Fibroblast of upper back skin (primary cell): ENCODE data around the gene SLC49A4.
"Not testable (repeated sequence)": the region's sequence is repeated elsewhere in the genome, so short reads cannot be mapped to it uniquely, and the experiment has no call there.

ENCODE experiments used
- DNase-seq: peaks from one replicate; pipeline ENCODE4 v3.0.0-alpha.2; 2013

The SLC49A4 gene, protein sequence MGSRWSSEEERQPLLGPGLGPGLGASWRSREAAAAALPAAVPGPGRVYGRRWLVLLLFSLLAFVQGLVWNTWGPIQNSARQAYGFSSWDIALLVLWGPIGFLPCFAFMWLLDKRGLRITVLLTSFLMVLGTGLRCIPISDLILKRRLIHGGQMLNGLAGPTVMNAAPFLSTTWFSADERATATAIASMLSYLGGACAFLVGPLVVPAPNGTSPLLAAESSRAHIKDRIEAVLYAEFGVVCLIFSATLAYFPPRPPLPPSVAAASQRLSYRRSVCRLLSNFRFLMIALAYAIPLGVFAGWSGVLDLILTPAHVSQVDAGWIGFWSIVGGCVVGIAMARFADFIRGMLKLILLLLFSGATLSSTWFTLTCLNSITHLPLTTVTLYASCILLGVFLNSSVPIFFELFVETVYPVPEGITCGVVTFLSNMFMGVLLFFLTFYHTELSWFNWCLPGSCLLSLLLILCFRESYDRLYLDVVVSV

DNA sequence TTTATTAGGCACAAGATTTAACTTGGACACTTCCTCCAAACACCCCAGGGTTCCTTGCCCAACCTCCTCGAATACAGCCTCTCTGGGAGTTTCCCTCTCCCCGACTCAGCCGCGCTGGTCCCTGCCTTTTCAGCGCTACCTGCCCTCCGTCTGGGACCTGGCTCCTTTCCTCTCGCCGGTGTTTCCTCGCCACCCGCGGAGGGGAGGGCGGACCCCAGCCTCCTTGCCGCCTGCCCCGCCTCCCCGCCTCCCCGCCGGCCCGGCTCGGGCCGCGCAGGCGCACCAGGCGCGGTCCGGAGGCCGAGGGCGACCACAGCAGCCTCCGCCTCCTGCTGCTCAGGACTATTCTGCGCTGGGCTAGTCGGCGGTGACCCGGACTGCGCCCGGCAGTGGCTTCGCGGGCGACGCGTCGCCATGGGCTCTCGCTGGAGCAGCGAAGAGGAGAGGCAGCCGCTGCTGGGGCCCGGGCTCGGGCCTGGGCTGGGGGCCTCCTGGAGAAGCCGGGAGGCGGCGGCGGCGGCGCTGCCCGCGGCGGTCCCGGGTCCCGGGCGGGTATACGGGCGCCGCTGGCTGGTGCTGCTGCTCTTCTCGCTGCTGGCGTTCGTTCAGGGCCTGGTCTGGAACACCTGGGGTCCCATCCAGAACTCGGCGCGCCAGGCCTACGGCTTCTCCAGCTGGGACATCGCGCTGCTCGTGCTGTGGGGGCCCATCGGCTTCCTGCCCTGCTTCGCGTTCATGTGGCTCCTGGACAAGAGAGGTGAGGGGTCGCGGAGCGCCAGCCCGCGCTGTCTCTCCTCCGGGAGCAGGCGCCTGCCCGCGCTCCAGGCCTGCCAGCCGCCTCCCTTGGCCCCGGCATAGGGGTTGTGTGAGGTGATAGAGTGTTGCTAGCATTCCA, at the start of gene SLC49A4:
TSS of gene SLC49A4 (plus strand) at position 291 of the 895 bp plus-strand sequence. CDS start at position 415, 124 bp downstream.
- DNase-seq, result peak; percentile 59

DNA sequence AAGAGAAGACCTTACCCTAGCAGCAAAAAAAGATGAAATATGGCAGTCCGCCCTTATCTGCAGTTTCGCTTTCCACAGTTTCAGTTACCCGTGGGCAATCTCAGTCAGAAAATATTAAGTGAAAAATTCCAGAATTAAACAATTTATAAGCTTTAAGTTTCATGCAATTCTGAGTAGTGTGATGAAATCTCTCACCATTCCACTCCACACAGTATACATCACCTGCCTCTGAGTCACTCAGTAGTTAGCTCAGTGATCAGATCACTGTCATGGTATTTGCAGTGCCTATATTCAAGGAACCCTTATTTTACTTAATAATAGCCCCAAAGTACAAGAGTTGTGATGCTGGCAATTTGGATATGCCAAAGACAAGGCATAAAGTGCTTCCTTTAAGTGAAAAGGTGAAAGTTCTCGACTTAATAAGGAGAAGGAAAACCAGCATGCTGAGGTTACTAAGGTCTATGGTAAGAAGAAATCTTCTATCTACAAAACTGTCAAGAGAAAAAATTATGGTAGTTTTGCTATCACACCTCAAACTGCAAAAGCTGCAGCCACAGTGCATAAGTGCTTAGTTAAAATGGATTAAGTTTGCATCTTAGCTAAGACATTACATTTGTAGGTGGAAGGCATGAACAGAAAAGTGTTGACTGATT, 49.4 kb upstream of the SLC49A4 start:
- DNase-seq, result peak; percentile 71

DNA sequence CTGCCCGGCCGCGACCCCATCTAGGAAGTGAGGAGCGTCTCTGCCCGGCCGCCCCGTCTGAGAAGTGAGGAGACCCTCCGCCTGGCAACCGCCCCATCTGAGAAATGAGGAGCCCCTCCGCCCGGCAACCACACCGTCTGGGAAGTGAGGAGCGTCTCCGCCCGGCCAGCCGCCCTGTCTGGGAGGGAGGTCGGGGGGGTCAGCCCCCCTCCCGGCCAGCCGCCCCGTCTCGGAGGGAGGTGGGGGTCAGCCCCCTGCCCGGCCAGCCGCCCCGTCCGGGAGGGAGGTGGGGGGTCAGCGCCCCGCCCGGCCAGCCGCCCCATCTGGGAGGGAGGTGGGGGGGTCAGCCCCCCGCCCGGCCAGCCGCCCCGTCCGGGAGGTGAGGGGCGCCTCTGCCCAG, 47.6 kb upstream of the SLC49A4 start:
- not testable (repeated sequence) for DNase-seq

DNA sequence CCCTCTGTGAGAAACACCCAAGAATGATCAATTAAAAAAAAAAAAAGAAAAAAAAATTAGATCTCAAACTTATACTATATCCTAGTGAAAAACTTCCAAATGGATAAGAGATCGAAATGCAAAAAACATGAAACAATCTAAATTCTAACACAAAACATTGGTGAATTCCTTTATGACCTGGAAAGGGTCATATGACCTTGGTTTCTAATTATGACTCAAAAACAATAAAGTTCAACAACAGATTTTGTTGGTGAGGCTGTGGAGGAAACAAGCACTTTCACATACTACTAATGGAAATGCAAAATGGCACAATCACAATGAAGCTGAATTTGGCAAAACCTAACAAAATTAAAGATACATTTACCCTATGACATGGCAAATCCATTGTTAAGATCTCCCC, 46.5 kb upstream of the SLC49A4 start:
- no peak for DNase-seq

DNA sequence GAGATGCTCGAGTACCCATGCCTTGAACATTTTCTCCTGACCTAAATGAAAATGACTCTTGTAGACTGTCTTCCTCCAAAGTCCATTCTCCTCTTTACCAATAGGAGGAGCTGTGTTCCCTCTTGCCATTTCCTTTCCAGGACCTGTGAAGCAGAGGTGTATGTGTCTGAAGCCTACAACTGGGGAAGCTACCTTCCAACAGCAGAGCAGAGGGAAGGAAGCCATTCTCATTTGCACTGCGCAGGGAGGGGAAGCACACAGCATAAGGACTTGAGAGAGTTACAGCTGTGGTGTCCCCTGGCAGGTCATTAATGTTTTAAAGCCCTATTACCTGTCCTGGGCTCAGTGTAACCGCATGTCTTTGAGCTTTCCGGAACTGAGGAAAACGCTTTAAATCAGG, 39.9 kb upstream of the SLC49A4 start:
- peak; percentile 48 for DNase-seq

DNA sequence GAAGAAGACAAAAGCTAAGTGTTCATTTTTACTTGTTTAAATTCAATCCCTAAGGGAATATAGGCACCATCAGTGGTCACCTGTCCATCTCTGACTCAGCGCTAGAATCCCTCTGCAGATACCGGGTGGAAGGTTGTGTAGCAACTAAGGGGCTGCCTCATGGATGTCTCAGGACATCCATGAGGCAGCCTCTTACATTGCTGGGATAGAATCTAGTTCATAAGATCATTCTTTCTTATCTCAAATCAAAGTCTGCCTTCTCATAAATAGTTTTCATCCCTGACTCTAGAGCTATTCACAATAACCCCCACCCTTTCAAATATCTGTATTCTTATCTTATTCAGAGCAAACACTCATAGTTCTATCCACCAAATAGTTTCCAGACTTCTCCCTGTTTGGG, 39.4 kb upstream of the SLC49A4 start:
- no peak for DNase-seq

DNA sequence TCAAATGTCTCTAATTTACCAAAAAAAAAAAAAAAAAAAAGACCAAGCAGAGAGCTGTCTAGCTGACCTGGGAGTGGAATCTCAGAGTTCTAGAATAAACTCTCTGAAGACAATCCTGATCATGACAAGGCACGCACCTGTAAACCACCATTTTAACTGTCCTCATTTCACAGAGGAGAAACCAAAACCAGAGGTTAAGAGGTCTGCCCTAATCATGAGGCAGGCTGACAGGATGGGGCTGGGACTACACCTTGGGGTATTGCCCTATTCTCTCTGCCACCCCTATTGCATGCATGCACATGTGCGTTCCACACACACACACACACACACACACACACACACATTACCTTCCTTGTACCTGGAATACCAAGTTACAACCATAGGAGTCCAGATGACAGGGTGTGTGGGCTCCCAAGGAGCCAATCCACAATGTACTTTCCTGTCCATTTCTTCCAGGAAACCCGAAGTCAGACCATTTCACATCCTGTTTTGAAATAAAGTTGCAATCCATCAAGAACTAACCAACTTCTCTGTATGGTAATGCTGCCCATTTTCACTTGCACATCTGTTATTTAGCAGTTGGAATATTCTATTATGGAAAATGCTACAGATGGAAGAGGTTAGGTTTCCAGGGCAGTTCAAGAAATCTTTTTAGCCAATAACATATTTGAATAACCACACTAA, 35.9 kb upstream of the SLC49A4 start:
- DNase-seq, result peak; percentile 57

DNA sequence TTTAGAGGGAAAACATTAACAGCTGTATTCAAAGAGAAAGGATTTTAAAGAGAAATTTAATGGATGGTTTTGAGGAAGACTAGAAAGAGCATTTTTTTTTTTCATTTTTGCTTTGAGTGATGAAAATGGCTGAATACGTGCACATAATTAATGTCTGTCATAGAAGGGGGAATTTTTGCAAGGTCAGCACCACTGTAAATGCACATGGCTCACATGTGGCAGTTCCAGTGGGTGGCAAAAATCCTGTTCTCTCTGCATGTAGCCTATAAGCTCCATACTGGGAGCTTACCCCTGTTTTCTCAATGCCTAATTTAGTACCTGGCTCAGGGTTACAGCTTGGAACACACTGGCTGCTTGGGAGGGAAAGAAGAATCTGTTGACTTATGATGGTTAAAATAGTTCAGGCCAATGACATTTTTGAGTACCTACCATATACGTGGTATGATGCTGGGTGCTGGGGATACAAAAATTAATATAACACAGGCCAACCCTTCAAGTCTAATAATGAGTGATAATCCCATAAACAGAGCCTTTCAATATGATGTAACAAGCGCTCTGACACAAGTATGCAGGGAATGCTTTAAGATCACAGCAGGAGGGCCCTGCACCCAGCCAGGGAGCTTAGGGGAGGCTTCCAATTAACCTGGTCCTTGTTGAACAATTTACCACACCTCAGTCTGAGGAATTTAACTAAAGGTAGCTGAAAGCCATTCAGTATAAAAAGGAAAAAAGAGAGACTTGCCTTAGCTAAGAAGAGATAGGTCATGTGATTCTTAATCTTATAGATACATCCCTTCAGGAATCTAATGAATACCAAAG, 34.2 kb upstream of the SLC49A4 start:
- DNase-seq, result peak; percentile 69

DNA sequence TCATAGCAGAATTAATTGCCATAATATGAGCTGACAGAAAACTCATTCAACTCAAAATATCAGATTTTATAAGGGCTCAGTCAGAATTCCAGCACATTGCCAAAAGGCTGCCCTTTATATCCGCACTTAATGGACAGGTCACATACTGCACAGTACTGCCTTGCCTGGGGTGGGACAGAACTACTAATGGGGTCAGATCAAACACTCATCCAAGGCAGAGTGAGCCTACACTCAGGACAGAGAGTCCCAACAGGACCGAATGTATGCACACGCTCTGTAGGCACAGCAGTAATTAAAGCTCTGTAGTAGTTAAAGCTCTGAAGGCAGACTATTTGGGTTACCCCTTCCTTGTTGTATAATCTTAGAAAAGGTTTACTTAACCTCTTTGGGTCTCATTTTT, 28.4 kb upstream of the SLC49A4 start:
- no peak for DNase-seq

DNA sequence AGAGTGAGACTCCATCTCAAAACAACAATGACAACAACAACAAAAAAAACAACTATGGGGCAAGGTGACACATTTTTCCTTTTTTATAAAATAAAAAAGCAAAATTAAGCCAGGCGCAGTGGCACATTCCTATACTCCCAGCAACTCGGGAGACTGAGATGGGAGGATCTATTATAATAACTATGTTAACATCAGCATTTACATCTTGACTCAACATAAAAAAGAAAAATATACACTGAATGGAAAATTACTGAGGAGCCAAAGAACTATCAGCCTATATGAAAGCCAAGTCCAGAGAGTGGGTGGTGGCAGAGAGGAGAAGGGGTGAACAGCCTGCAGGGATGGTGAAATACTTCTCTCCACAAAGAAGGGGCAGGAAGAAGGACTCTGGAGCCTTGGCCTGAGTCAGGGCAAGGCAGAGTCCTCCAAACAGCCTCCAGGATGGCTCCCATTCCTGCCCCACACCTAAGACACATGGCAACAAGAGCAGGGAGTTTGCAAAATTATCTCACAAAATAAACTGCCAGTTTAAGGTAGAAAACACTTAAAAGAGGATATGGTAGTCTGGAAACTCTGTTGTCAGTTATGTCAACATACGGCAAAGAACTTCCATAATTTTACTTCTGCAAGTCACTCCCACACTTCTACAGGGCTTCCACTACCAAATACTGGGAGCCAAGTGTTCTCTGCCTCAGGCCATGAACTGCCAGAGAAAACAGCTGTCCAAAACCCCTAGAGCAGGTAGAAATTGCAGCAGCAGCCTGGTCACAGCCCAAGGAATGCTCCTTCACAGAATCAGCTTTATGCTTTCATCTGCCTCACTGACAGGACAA, 27.1 kb upstream of the SLC49A4 start:
- no peak for DNase-seq

DNA sequence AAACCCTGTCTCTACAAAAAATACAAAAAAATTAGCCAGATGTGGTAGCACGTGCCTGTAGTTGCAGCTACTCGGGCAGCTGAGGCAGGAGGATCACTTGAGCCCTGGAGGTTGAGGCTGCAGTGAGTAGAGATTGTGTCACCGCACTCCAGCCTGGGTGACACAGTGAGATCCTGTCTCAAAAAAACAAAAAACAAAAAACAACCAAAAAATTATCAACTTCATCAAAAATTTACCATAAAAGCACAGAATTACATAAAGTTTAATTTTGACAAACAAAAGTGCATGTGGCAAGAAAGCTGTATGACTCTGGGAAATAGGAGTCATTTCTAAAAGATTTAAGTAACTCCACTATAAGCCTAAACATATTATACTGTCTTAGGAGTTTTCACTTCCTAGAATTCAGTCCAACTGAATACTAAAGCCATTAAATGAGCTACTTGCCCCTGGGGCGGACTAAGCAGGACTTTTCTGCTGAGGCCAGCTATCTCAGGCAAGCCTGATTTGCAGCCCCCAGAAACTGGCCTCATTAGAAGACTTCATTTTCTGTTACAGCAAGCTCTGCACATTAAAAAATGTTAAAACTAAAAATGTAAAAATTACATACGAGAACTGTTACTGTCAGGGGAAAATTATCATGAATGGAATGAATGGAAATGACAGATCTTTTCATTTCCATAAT, 24.2 kb upstream of the SLC49A4 start:
- DNase-seq, result no peak

DNA sequence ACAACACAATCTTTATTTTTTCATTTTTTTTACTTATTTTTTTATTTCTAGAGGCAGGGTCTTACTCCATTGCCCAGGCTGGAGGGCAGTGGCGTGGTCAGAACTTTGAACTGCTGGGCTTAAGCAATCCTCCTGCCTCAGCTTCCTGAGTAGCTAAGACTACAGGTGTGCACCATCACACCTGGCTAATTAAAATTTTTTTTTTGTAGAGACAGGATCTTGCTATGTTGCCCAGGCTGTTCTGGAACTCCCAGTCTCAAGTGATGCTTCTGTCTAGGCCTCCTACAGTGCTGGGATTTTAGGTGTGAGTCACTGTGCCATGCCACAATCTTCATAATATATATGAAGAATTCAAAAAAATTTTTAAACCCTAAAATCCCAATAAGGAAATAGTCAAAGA, 22.0 kb upstream of the SLC49A4 start:
- no peak for DNase-seq

DNA sequence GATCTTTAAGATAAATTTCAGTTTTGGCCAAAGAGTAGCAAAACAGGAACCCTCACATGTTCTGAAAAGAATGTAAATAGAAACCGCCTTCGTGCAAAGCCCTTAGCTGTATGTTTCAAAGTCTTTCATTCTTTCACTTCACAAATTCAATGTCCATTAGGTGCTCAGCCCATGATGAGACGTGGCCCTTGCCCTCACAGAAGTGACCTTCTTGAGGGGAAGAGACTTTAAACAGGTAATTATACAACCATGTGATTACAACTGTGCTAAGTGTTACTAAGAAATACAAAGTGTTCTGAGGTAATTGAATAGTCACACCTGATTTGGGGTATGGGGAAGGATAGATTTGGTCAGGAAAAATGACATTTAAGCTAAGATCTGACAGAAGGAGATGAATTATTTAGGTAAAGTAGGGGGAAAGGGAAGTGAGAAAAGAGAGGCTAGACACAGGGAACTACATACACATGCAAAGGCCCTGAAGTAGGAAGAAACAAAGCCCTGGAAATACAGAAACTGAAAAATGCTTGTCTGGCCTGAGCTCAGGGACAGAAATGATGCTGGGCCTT, 20.8 kb upstream of the SLC49A4 start:
- no peak for DNase-seq

DNA sequence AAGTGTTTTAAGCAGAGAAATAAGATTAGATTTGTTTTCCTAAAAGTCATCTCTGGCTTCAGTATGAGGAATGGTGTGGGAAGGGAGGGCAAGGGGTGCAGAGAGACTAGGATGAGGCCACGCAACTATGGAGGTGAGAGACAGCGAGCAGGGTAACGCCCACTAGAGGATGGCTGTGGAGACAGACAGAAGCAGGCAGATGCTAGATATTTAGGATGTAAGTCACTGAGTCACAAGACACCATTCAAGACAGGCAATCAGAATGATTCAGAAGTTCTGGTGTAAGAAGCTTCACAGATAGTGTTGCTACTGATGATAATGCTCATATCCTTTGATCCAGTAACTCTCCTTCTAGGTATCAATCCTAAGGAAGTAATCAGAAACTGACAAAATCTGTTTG, 20.3 kb upstream of the SLC49A4 start:
- DNase-seq, result no peak

DNA sequence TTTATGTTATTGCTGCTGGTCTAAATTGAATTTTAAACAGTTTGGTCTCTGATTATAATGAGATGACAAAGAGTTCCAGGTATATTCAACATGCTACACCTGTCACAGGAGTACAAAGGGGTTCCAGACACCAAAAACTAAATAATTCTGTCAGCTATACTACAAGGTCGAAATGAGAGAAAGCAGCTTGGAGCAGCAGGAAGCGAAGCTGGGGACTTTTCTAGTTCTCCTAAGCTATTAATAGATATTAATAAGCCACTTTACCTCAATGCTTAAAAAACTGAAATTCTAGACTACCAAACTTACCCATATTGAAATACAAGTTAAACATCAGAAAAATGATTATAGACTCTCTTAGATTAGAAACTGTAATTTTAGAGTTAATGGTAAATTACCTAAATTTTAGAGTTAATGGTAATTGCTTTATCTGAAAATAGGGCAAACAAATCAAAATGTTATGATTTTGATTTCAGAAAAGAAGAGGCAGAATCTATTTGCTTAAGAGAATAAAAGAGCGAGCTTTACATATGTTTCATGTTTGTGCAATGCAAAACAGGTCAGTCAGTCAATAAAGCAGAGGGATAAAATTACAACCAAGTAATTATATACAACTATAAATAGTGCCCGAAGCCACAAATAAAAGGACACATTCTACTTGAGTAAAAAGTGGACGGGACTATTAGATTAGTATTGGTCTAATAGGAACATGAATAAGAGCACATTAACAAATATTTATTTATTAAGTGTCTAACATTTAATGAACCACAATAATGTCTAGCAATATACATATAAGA, 18.0 kb upstream of the SLC49A4 start:
- no peak for DNase-seq

DNA sequence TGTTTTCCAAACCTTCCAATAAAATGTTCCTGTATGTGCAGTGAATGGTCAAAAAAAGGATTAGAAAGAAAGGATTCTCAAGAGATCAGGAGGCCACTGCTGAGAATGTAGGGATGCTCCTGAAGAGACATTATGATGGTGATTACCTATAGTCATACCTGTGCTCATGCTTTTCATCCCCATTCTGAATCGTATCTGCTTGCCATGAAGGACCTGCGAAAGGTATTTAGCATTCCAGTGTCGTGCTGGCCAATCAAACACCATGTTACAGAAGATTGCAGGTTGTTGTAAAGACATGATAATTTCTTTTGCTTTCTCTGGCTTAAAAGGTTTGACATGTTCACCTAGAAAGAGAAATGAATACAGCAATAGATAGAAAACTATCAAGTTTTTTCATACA, 17.3 kb upstream of the SLC49A4 start:
- no peak for DNase-seq

DNA sequence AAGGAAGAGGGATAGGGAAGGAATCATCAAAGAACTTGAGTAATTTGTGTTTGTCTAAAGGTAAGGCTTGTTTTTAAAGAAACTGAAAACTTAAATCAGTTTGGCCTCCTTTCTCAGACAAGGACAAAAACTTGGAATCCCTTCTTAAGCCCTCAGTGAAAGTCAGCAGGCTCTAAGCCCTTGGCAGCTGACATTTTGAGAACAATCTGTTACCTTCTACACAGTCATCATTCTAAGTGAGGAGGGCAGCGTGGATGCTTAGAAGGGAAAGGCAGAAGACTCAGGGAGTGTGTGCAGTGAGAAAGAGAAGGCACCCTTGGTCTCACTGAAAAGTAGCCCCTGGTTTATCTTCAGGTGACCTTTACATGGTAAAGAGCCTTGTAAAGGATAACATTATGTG, 12.1 kb upstream of the SLC49A4 start:
- DNase-seq, result no peak

DNA sequence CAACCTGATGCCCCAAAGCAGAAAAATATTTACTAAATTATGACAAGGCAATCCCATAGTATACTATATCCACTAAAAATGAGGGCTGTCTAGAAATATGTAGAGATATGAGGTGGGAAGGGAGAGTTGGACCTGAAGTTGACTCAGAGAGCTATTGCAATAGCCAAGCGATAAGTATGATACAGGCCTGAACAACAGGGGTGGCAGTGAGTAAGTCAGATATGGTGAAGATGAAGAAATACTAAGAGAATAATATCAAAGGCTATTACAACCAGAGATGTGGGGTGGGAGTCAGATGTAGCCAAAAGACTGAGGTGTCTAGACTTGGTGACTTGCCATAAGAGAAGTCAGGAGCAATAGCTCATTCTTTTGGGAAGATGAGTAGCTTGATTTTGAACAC, 10.4 kb upstream of the SLC49A4 start:
- DNase-seq, result peak; percentile 68

DNA sequence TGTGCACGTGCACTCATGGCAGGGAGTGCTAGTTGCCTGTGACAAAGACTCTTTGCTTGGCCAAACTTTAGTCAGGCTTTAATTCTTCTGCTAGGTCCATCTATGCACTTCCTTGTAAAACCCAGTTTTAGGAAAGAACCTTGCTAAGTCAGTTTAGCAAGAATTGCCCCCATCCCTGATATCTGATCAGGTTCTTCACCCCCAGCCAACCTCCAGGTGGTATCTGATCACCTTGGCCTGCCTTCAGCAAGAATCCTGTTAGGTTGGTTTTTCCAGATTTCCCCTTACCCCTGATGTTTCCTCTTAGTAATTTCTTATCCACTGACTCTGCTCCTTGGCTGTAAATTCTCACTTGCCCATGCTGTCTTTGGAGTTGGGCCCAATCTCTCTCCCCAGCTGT, 9.6 kb upstream of the SLC49A4 start:
- no peak for DNase-seq
